ENCODE measurements around the gene NCKAP5.

DNA sequence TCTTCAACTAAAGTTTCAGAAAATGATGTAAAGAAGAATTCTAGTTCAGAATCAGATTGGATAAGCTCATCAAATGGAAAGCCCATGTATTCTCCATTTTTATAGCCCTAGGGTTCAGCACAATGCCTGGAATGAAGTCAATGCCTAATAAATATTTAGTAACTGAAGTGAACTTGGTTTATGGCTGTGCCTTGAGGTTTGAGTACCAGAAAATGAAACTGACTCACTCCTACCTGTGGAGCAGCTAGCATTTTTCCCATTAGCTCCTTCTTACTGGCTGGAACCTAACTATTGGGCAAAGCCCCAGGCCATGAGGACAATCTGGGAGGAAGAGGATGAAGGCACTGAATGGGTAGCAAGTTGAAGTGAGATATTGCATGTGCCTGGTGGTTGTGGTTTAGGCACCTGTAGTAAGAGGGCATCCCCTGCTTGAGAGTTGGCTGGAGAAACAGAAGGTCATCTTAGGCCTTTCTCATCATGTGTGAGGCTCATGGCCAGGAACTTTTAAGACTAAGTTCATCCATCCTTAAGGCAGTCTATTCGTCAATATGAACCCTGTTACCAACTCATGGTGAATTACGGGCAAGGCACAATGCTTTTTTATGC lies 813.3 kb downstream of the NCKAP5 start:
- TF ChIP-seq, protein P1, sequence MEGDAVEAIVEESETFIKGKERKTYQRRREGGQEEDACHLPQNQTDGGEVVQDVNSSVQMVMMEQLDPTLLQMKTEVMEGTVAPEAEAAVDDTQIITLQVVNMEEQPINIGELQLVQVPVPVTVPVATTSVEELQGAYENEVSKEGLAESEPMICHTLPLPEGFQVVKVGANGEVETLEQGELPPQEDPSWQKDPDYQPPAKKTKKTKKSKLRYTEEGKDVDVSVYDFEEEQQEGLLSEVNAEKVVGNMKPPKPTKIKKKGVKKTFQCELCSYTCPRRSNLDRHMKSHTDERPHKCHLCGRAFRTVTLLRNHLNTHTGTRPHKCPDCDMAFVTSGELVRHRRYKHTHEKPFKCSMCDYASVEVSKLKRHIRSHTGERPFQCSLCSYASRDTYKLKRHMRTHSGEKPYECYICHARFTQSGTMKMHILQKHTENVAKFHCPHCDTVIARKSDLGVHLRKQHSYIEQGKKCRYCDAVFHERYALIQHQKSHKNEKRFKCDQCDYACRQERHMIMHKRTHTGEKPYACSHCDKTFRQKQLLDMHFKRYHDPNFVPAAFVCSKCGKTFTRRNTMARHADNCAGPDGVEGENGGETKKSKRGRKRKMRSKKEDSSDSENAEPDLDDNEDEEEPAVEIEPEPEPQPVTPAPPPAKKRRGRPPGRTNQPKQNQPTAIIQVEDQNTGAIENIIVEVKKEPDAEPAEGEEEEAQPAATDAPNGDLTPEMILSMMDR (IDR thresholded peaks at IDR 0.05 in 4 of 5, conservative IDR thresholded peaks at IDR 0.05 in 1 of 5), result no peak
- TF ChIP-seq POLR2A (IDR thresholded peaks at IDR 0.05), result no peak
